IMR-90 (cell line): ENCODE data around the gene SSBP2. TPM values are rescaled to one million over a fixed set of nuclear protein-coding genes. Genes with fewer than 3 reads are reported as not detected.

Experiments used
- ATAC-seq: fragments of 200-7000 bp; cut with Tn5 transposase; 2 replicates; pipeline ENCODE4 v1.9.1; 2020; ENCODE audit warnings: low read depth, mild to moderate bottlenecking, moderate library complexity
- BruUV-seq: library from RNA; stranded (reverse); fragments of 400-500 nt; replicated peaks from 2 replicates; lab custom pipeline; 2021; lab: Mats Ljungman, UMichigan
- CTCF ChIA-PET: fragments of 300-600 bp; formaldehyde crosslinking; extraction: SDS; loops from one replicate; lab custom pipeline; 2021; ENCODE audit warnings: antibody characterized with exemption; lab: Yijun Ruan, JAX
- POLR2A ChIA-PET: fragments of 300-600 bp; sonication (Branson Sonifier 250); formaldehyde crosslinking; loops from one replicate; lab custom pipeline; 2022; ENCODE audit warnings: antibody characterized with exemption; ENCODE audit not compliant: unreplicated experiment; lab: Charles Lee
- DNase-seq: peaks from one replicate; pipeline ENCODE4 v3.0.0; 2013
- H2AFZ ChIP-seq: replicated peaks from 2 replicates; pipeline ENCODE3; 2013; ENCODE audit warnings: low read length, mild to moderate bottlenecking; ENCODE audit not compliant: poor library complexity
- H2AK5ac ChIP-seq: 2 replicates; pipeline ENCODE4 v1.6.1; 2013; ENCODE audit warnings: low read depth, low read length, inconsistent platforms
- H2AK9ac ChIP-seq: replicated peaks from 2 replicates; pipeline ENCODE3; 2013; ENCODE audit warnings: mild to moderate bottlenecking, low read depth, low read length, moderate library complexity; ENCODE audit not compliant: poor library complexity
- H2BK120ac ChIP-seq: 2 replicates; pipeline ENCODE4 v1.6.1; 2013; ENCODE audit warnings: low read depth, low read length, inconsistent platforms
- H2BK15ac ChIP-seq: 3 replicates; pipeline ENCODE4 v1.6.1; 2013; ENCODE audit warnings: low read depth, low read length, inconsistent platforms
- H2BK20ac ChIP-seq: 2 replicates; pipeline ENCODE4 v1.6.1; 2013; ENCODE audit warnings: low read depth, mild to moderate bottlenecking, inconsistent platforms, low read length, moderate library complexity
- H2BK5ac ChIP-seq: 2 replicates; pipeline ENCODE4 v1.6.1; 2013; ENCODE audit warnings: mild to moderate bottlenecking, low read depth, low read length, inconsistent platforms; ENCODE audit not compliant: poor library complexity, severe bottlenecking
- H3K14ac ChIP-seq: replicated peaks from 2 replicates; pipeline ENCODE4 v1.6.1; 2013; ENCODE audit warnings: low read depth, low read length, inconsistent platforms
- H3K18ac ChIP-seq: 2 replicates; pipeline ENCODE4 v1.6.1; 2013; ENCODE audit warnings: low read depth, low read length, control low read depth
- H3K23ac ChIP-seq: 2 replicates; pipeline ENCODE4 v1.6.1; 2013; ENCODE audit warnings: low read depth, low read length, inconsistent platforms
- H3K27ac ChIP-seq: 2 replicates; pipeline ENCODE4 v1.5.1; 2013; ENCODE audit warnings: mild to moderate bottlenecking, control low read depth, low read length; ENCODE audit not compliant: insufficient read depth
- H3K27me3 ChIP-seq: 2 replicates; pipeline ENCODE4 v1.6.1; 2013; ENCODE audit warnings: low read length; ENCODE audit not compliant: control insufficient read depth, insufficient read depth
- H3K36me3 ChIP-seq: 2 replicates; pipeline ENCODE4 v1.6.1; 2013; ENCODE audit warnings: low read length, mixed read lengths; ENCODE audit not compliant: control insufficient read depth, insufficient read depth
- H3K4ac ChIP-seq: 2 replicates; pipeline ENCODE4 v1.6.1; 2013; ENCODE audit warnings: low read depth, low read length, inconsistent platforms
- H3K4me1 ChIP-seq: 2 replicates; pipeline ENCODE4 v1.6.1; 2013; ENCODE audit warnings: low read length, mixed read lengths; ENCODE audit not compliant: control insufficient read depth, insufficient read depth
- H3K4me2 ChIP-seq: 2 replicates; pipeline ENCODE4 v1.6.1; 2013; ENCODE audit warnings: low read depth, mild to moderate bottlenecking, control low read depth, low read length, moderate library complexity
- H3K4me3 ChIP-seq: 2 replicates; pipeline ENCODE4 v1.5.1; 2013; ENCODE audit warnings: low read depth, mild to moderate bottlenecking, control low read depth, low read length, moderate library complexity; ENCODE audit not compliant: insufficient read depth
- H3K56ac ChIP-seq: 2 replicates; pipeline ENCODE4 v1.6.1; 2013; ENCODE audit warnings: low read length, inconsistent platforms; ENCODE audit not compliant: insufficient read depth; ENCODE audit errors: extremely low read depth
- H3K79me1 ChIP-seq, 2 experiments: 2 replicates each; pipeline ENCODE4 v1.6.1; 2013; ENCODE audit warnings: low read length in 2 of 2, inconsistent platforms in 1 of 2, low read depth in 1 of 2
- H3K9ac ChIP-seq: 2 replicates; pipeline ENCODE4 v1.6.1; 2013; ENCODE audit warnings: low read depth, low read length, control low read depth
- H3K9me1 ChIP-seq: 2 replicates; pipeline ENCODE4 v1.6.1; 2013; ENCODE audit warnings: low read length, inconsistent platforms; ENCODE audit not compliant: insufficient read depth
- H3K9me3 ChIP-seq: 2 replicates; pipeline ENCODE4 v1.6.1; 2013; ENCODE audit warnings: low read length; ENCODE audit not compliant: control insufficient read depth, insufficient read depth
- H4K20me1 ChIP-seq: 2 replicates; pipeline ENCODE4 v1.6.1; 2013; ENCODE audit warnings: low read length, inconsistent platforms; ENCODE audit not compliant: insufficient read depth
- H4K5ac ChIP-seq: 2 replicates; pipeline ENCODE4 v1.6.1; 2013; ENCODE audit warnings: mild to moderate bottlenecking, low read depth, low read length, control low read depth
- H4K8ac ChIP-seq, 2 experiments: 2 replicates each; pipeline ENCODE4 v1.6.1; 2013; ENCODE audit warnings: low read depth in 2 of 2, low read length in 2 of 2, control low read depth in 1 of 2, inconsistent platforms in 1 of 2
- H4K91ac ChIP-seq: 2 replicates; pipeline ENCODE4 v1.6.1; 2013; ENCODE audit warnings: low read depth, low read length, inconsistent platforms; ENCODE audit not compliant: insufficient read depth
- CHD1 ChIP-seq: IDR thresholded peaks from 2 replicates; pipeline ENCODE4 v1.6.1; 2012; ENCODE audit warnings: low read depth, low read length, improper control_type of control experiment
- RCOR1 ChIP-seq: IDR thresholded peaks from 2 replicates; pipeline ENCODE4 v1.6.1; 2012; ENCODE audit warnings: mild to moderate bottlenecking, low read length, improper control_type of control experiment; ENCODE audit not compliant: insufficient replicate concordance
- WGBS, 2 experiments: methylation state at CpG; one replicate each; pipeline versions ENCODE4 v1.1.5 to v1.1.7; 2013; ENCODE audit warnings: missing lambda C conversion rate in 2 of 2; ENCODE audit not compliant: insufficient read length in 1 of 2; ENCODE audit errors: extremely low coverage in 2 of 2; 5-methylcytosine and 5-hydroxymethylcytosine counted together
- dilution Hi-C: fragments of 300-500 bp; cut with HindIII; formaldehyde crosslinking; loops from one replicate; pipeline ENCODE4 v1.14.3; 2018; ENCODE audit warnings: low sequenced_read_pairs; ENCODE audit not compliant: unreplicated experiment
- in situ Hi-C: fragments of 300-500 bp; cut with MboI; formaldehyde crosslinking; loops from 3 replicates; pipeline ENCODE4 v1.14.3; 2019; ENCODE audit warnings: low sequenced_read_pairs, inconsistent platforms, mixed read lengths
- intact Hi-C: fragments of 100-400 bp; cut with micrococcal nuclease; formaldehyde crosslinking; loops from 2 replicates; pipeline ENCODE4 v1.10.0; 2022
- polyA plus RNA-seq, 3 experiments: library from polyadenylated mRNA; depleted of rRNA; stranded (reverse); fragments of >200 nt; gene quantifications; 2 replicates each; pipeline ENCODE4 v1.2.3, GENCODE V29; 2012; ENCODE audit warnings: low replicate concordance in 1 of 3
- total RNA-seq: library from RNA; depleted of rRNA; stranded (reverse); fragments of >200 nt; gene quantifications from 2 replicates; pipeline ENCODE4 v1.2.3, GENCODE V29; 2012

SSBP2 gene
- total and polyA plus RNA-seq, 2 of the 4 experiments (the other 2 are of a cell fraction) = 38.4 to 42.7 TPM

GRCh38 chr5:81405126-81405891, 345.6 kb downstream of the SSBP2 start:
- Histone ChIP-seq H3K14ac (no peak overlapping the region), H4K8ac (no peak overlapping the region), H2BK20ac (no peak overlapping the region), H2AFZ (no peak overlapping the region), H3K18ac (no peak overlapping the region), H3K56ac (no peak overlapping the region), H4K20me1 (no peaks in the 10 kb centered on the region), H3K4me1 (no peaks in the 10 kb centered on the region; the same call in 1 of the 2 replicates), H3K9me1 (0 out of 2 replicates have a peak, but pooled peaks cover 3% of the 10 kb centered on the region), H3K4me3 (no peak overlapping the region), H2AK9ac (no peak overlapping the region), H3K36me3 (no peaks in the 10 kb centered on the region), H3K9ac (no peak overlapping the region), H3K27ac (no peak overlapping the region), H3K27me3 (no peaks in the 10 kb centered on the region; the same call in 1 of the 2 replicates), H2AK5ac (no peak overlapping the region), H3K79me1 (no peaks in the 10 kb centered on the region), H4K5ac (peak overlapping the region; percentile 63; the same call in 1 of the 2 replicates), H4K91ac (no peak overlapping the region), H2BK5ac (no peak overlapping the region), H3K4me2 (no peak overlapping the region; the same call in 1 of the 2 replicates), H3K23ac (no peak overlapping the region), H2BK15ac (no peak overlapping the region), H3K4ac (no peak overlapping the region), H2BK120ac (no peak overlapping the region), H3K9me3 (no peaks in the 10 kb centered on the region)
- in situ Hi-C loops = no loop called here
- ATAC-seq (no peak), DNase-seq (no peak)
- POLR2A ChIA-PET = no interaction called here
- 60% methylated on average over 1 of the region's 7 CpGs; no CpG with 5 or more reads in 1 of the 2 experiments for WGBS, 2 experiments
- CTCF ChIA-PET = no interaction called here
- dilution Hi-C loops = no loop called here
- no TSS peak for BruUV-seq
- intact Hi-C loops = no loop called here
- TF ChIP-seq RCOR1 (no peak), CHD1 (no peak)
